Vagina (tissue), 2 donors: ENCODE measurements around the gene RPLP2.
A peak's percentile ranks its signal among the peaks of the same experiment; 100 is the strongest.

ENCODE experiments used
- CTCF ChIP-seq, 3 experiments: fragments of 450-650 bp in 2 of 3; fragments of 200-600 bp in 1 of 3; sonication (generic) in 1 of 3; IDR thresholded peaks; one replicate each; pipeline ENCODE4 v1.5.1; 2017 to 2019; ENCODE audit warnings: antibody characterized with exemption in 3 of 3, mild to moderate bottlenecking in 2 of 3, moderate library complexity in 2 of 3
- POLR2A ChIP-seq, 2 donors: fragments of 450-650 bp; IDR thresholded peaks; one replicate each; pipeline ENCODE4 v1.6.1; 2017; ENCODE audit warnings: antibody characterized with exemption in 2 of 2, mild to moderate bottlenecking in 2 of 2, moderate library complexity in 2 of 2

- TF ChIP-seq POLR2A (IDR thresholded peaks at IDR 0.05) (peak in 1 of 2 donors; percentile 73), CTCF (IDR thresholded peaks at IDR 0.05) (peak in 1 of 3 experiments; percentile 4)
Measured at GRCh38 chr11:843818-844692, 34.3 kb downstream of the RPLP2 start.
